Measurements from ENCODE around the gene RARG.
"Not testable (repeated sequence)": the region's sequence is repeated elsewhere in the genome, so short reads cannot be mapped to it uniquely, and the experiment has no call there.

RARG gene

DNA sequence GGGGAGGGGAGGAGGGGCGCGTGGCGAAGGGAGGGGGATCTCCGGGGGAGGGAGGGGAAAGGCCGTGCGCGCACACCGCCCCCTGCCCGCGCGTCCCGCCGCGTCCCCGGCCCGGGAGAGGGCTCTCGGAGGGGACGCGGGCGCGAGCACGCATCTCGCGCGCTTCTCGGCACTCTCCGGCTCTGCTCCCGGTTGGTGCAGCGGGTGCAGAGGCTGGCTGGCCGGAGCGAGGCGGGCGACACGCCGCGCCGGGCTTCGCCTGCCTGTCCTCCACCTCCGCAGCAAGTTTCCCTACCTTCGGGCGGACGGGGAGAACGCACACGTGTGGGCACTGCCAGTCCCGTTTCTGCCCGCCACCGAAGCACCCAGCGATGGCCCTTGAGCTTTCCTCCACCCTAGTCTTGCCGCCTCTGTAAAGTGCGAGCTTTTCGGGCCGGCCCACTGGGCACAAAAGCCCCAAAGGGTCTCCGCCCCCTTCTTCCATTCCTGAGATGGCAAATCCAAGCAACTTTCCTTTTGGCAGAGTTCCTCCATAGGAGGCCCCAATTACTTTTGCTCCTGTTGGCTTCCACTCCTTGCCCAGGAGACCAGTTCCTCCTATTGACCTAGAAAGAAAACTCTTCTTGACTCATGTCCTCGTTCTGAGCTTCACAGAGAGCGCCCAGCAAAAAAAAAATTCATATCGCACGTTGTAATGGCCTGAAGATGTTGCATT is 50.9 kb downstream of the RARG start:
- in situ Hi-C loops (cut with HindIII; ENCODE audit: low pct_ligation_motif_present, low pct_unique_long_range_greater_than_20kb, low sequenced_read_pairs): no loop called here
- DNase-seq: peak; percentile 88

DNA sequence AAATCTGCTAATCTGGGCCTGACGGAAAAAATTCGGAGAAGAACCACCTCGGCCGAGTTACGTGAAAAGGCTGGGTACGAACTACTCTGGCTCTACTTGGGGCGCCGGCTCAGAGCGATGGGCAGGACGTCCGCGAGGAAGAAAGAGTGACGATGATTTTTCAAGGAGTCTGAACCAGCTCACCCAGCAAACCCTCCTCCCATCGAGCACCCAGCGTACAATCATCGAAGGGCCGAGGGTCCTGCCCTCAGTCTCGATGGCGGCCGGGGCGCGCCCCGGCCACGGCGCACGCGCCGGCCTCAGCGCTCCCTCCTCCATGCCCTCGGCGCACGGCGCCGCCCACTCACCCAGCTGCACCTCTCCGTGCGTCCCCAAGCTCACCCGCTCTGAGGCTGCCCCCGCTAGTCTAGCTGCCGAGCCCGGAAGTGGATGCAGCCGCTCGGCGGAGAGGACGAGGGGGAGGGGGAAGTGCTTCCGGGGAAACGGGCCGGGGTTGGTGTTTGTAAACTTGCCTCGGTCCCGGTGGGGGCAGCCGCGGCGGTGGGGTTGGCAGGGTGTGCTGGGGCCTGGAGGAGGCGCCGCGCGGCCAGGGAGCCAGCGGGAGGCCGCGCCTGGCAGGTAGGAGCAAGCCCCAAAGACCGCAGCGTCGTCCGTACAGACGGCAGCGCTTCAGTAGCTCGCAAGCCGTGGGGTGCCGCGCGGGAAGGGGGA is 51.6 kb downstream of the RARG start, which contains the start of the genes CSAD and ZNF740:
TSS of gene CSAD (minus strand) at position 706 of the 711 bp plus-strand sequence. CDS start 7,455 bp downstream, outside the sequence.
TSS of gene ZNF740 (plus strand) at position 503 of the 711 bp plus-strand sequence. CDS start 1,262 bp downstream, outside the sequence.
- in situ Hi-C loops (cut with HindIII; ENCODE audit: low pct_ligation_motif_present, low pct_unique_long_range_greater_than_20kb, low sequenced_read_pairs): no loop called here
- DNase-seq: peak; percentile 100

DNA sequence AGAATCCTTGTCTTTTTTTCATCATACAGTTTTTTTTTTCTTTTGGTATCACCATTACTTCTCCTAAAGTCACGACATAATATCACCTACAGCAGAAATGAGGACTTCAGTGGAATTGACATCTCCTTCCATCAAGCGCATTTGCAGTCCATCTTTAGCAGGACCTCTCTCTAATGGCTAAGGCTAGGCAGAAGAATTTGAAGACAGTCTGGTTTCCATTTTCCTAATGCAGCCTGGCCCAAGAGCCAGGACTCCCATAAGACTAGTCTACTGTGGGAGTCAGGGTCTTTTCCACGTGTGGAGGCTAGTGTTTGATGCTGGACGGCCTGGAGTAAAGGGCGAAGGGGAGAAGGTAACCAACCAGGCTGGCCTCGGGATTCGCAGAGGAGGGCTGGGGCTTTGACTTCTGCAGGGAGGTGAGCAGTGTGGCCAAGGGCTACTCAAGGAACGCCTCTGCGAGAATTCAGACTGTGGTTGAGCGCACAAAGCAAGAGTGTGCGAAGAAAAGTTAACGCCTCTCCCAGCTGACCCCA is 52.3 kb downstream of the RARG start:
- no peak for DNase-seq
- in situ Hi-C loops (cut with HindIII; ENCODE audit: low pct_ligation_motif_present, low pct_unique_long_range_greater_than_20kb, low sequenced_read_pairs): no loop called here

DNA sequence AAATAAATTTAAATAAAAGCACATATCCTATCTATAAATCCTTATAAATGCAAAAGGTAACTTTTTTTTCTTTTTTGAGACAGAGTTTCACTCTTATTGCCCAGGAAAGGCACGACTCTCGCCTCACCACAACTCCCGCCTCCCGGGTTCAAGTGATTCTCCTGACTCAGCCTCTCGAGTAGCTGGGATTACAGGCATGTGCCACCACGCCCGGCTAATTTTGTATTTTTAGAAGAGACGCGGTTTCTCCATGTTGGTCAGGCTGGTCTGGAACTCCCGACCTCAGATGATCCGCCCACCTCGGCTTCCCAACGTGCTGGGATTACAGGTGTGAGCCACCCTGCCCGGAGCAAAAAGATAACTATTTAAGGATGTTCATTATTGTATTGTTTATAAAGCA is 53.2 kb downstream of the RARG start:
- DNase-seq; in situ Hi-C loops (cut with HindIII; ENCODE audit: low pct_ligation_motif_present, low pct_unique_long_range_greater_than_20kb, low sequenced_read_pairs): not testable (repeated sequence)

DNA sequence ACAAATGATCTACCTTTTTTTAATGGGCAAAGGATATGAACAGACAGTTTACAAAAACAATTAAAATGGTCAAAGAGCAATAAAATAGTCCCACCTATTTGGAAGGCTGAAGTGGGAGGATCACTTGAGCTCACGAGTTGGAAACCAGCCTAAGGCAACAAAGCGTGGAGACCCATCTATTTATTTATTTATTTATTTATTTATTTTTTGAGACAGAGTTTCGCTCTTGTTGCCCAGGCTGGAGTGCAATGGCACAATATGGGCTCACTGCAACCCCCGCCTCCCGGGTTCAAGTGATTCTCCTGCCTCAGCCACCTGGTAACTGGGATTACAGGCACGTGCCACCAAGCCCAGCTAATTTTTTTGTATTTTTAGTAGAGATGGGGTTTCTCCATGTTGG is 54.6 kb downstream of the RARG start:
- in situ Hi-C loops (cut with HindIII; ENCODE audit: low pct_ligation_motif_present, low pct_unique_long_range_greater_than_20kb, low sequenced_read_pairs); DNase-seq: not testable (repeated sequence)

DNA sequence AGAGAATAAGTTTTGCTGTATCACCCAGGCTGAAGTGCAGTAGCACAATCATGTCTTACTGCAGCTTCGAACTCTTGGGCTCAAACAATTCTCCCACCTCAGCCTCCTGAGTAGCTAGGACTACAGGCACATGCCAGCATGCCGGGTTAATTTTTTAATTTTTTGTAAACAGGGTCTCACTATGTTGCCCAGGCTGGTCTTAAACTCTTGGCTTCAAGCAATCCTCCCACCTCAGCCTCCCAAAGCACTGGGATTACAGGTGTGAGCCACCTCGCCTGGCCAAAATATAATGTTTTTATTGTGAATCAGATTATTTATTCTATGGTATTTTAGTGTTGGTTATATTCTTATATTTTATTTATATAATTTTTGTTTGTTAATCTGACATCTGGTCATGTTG is 55.3 kb downstream of the RARG start:
- no peak for DNase-seq
- in situ Hi-C loops (cut with HindIII; ENCODE audit: low pct_ligation_motif_present, low pct_unique_long_range_greater_than_20kb, low sequenced_read_pairs): no loop called here

DNA sequence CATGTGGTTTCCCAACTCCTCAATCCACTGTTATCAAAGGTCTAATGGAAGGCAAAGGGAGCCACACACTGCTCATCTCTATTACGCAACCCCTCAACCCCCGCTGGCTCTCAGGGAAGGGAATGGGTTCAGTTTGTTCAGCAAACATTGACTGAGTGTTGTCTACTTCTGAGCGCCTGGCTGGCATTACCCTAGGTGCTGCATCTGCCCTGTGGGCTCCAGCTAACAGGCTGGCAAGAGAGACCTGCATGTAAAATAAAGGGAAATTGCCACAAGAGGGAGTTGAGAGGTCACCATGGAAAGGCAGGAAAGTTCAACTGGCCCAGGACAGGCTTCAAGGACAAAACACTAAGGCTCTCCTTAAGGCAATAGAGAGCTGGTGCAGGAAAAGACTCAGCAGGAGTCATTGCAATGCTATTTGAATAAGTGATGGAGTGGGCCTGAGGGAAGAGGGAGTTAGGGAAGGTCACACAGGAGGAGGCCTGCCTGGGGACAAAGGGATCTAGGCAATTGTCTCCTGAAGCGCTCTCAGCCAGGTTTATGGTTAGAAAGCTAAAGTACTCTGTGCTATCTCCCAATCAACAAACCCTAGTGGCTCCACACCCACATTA is 57.0 kb downstream of the RARG start:
- peak; percentile 77 for DNase-seq
- in situ Hi-C loops (cut with HindIII; ENCODE audit: low pct_ligation_motif_present, low pct_unique_long_range_greater_than_20kb, low sequenced_read_pairs): no loop called here

DNA sequence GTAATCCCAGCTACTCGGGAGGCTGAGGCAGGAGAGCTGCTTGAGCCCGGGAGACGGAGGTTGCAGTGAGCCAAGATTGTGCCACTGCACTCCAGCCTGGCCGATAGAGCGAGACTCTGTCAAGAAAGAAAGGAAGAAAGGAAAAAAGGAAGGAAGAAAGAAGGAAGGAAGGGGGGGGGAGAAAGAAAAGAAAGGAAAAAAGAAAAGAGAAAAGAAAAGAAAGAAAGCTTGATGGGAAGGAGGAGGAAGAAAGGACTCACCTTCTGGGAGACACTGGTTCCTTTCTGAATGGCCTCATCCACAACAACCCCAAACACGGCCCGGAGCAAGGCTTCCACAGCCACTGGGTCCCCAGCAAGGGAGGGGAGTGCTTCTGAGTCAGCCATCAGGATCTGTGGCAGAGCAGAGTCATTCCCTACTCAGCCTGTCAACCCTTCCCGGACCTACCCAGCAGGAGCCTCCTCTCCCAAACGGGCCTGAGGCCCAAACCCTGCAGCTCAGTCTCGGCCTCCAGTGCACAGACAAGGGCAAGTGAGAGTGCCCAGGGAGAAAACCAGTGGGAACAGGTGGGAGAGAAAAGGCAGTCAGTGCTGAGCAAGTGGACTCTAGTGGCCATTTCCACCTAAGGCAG is 58.8 kb downstream of the RARG start:
- DNase-seq: no peak
- in situ Hi-C loops (cut with HindIII; ENCODE audit: low pct_ligation_motif_present, low pct_unique_long_range_greater_than_20kb, low sequenced_read_pairs): no loop called here

DNA sequence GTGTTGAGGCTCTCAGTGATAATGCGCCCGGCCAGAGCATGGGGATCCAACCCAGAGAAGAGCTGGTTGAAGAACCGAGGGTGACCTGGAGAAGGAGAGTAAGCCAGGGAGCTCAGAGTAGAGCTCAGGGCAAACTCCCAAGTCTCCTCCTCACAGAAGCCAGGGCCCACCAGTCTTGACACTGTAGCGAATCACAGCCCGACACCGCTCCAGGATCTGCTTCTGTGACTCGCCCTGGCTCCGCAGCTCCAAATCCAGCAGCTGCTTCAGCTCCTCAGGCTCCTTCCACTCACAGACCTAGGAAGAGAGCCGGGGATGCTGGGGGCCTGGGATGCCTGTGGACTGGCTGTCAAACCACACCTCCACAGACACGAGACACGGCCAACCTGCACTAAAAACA is 59.7 kb downstream of the RARG start:
- DNase-seq: no peak

DNA sequence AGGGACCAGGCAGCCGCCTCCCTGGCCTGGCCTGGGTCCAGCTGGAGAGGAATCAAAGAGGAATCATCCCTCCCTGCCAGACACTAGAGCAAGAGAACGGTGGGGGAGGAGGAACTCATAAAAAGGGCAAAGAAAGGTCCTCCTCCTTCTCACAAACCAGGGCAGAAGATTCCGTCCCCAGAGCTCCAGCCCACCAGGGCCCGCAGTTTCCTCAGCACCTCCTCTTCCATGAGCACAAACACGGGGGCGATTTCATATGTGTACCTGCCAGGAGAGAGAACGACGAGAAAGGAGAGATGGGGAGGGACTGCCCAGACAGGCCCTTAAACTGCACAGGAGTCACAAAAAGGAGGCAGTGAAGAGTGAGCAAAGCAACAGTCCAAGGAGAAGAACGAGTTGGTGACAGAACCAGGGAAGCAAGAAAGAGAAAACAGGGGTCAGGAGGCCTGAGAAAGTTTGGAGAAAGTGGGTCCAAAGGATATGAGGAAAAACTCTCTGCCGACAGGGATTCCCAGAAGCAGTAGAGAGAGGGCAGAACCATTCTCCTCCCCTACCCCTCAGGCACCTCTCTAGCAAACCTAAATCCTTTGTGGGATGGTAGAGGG is 60.2 kb downstream of the RARG start:
- in situ Hi-C loops (cut with HindIII; ENCODE audit: low pct_ligation_motif_present, low pct_unique_long_range_greater_than_20kb, low sequenced_read_pairs): no loop called here
- no peak for DNase-seq

More for the DNA sequence above, 59.7 kb downstream of the RARG start:
- in situ Hi-C loops (cut with HindIII; ENCODE audit: low pct_ligation_motif_present, low pct_unique_long_range_greater_than_20kb, low sequenced_read_pairs): no loop called here

DNA sequence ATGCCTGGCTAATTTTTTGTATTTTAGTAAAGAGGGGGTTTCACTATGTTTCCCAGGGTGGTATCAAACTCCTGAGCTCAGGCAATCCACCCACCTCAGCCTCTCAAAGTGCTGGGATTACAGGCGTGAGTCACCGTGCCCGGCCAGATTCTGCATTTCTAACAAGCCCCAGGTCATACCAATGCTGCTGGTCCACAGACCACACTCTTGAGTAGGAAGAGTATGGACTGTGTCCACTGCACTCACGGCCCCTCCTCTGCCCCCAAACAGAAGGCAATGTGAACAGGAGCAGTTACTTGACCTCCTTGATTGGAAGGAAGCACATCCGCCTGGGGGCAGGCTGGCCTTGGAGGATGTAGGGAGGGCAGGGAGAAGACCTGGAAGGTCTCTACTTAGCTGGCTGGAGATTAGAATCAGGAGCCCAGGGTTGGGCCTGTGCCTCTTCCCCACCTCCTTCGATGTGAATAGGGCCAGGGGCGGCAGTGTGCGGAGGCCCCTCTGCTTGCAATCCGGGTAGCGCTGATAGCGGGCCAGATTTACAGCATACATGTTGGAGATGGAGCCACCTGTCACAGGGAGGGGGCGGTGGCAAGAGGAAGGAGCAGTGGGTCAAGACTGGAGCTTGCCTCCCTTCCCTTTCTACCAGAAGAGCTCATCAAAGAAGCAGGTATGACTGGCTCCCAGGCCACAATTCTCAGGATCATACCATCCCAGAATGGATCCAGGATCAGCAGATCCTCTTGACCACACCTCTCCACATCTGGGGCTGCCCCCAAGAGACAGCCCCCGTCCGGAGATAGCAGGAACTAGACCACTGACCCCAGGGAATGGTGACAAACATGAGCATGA is 60.9 kb downstream of the RARG start:
- in situ Hi-C loops (cut with HindIII; ENCODE audit: low pct_ligation_motif_present, low pct_unique_long_range_greater_than_20kb, low sequenced_read_pairs): no loop called here
- DNase-seq: no peak

DNA sequence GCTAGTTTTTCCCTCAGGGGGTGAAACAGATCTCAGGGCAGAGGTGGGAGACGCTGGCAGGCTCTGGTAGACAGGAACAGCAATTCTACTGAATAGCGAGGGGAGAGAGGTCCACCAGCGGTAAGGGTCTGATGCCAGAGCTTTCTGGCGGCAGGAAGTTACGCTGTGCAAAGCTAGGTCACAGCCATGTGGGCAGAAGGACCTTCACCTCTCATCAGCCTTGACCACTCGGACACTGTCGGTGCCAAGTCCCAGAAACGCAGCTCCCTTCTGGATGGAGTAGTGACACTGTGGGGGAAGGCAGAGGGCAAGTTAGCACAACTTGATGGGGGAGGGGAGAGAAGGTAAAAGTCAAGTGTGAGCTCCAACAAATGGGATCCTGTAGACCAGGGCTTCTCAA is 61.8 kb downstream of the RARG start:
- in situ Hi-C loops (cut with HindIII; ENCODE audit: low pct_ligation_motif_present, low pct_unique_long_range_greater_than_20kb, low sequenced_read_pairs): no loop called here
- DNase-seq: no peak

DNA sequence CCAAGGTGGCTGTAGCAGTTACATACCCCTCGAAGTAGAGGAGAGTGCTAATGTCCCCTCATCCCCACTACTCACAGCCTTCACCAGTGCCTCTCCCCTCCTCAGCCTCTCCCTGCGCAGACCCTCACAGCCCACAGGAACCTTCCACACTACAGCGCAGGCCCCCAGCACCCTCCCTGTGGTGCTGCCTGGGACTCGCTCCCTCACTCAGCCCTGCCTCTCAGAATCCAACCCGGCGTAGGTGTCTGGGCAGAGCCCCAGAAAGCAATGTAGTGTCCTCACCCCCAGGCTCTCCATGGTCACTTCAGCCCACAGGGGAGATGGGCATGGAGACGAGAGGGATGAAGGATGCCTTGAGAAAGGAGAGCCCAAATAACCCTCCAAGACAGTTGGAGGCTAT is 62.4 kb downstream of the RARG start:
- in situ Hi-C loops (cut with HindIII; ENCODE audit: low pct_ligation_motif_present, low pct_unique_long_range_greater_than_20kb, low sequenced_read_pairs): no loop called here
- no peak for DNase-seq

DNA sequence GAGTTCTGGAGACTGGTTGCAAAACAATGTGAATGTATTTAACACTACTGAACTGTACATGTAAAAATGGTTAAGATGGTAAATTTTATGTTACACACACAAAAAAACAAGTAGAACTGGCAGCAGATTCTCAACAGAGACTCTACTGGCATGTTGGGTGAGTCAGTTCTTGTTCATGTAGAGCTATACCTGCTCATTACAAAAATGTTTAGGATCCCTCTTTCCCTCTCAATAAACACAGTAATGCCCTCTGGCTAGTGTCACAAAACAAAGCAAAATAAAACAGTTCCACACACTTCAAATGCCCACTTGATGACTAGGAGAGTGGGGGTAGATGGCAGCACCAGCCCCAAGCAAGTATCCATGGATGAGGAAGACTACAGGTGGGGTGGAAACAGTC is 65.2 kb downstream of the RARG start:
- in situ Hi-C loops (cut with HindIII; ENCODE audit: low pct_ligation_motif_present, low pct_unique_long_range_greater_than_20kb, low sequenced_read_pairs): no loop called here
- DNase-seq: no peak

DNA sequence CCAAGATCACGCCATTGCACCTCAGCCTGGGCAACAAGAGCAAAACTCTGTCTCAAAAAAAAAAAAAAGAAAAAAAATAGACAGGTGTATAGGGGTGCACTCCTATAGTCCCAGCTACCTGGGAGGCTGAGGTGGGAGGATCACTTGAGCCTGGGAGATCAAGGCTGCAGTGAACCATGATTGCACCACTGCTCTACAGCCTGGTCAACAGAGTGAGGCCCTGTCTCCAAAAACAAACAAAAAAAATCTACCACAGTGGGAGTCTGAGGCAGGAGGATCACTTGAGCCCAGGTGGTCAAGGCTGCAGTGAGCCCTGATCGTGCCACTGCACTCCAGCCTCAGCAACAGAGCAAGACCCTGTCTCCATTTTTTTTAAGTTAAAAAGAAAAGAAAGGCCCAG is 69.0 kb downstream of the RARG start:
- DNase-seq; in situ Hi-C loops (cut with HindIII; ENCODE audit: low pct_ligation_motif_present, low pct_unique_long_range_greater_than_20kb, low sequenced_read_pairs): not testable (repeated sequence)

DNA sequence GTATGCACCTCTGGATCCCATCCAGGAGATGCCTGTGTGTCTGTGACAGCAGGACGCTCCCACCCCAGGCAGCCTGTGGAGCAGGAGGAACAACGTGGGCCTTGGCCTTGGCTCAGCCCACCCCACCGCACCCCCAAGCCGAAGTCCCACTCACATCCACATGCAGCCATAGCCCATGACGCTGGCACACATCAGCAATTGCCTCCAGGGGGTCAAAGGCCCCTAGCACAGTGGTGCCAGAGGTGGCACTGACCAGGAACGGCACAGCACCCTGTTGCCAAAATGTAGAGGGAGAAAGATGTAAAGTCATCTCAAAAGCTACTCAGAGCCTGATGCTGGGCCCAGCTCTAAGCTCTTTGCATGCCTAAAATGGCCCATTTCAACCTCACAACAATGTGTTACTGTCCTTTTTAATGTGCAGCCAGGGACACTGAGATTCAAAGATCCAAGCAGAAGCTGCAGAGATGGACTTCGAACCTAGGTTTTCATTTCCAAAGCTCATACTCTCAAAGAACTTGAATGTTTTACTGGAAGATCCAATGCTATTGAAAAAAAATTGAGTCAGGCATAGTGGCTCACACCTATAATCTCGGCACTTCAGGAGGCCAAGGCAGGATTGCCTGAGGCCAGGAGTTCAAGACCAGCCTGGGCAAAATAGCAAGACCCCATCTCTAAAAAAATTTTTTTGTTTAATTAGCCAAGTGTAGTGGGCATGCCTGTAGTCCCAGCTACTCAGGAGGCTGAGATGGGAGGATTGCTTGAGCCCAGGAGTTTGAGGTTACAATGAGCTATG is 70.7 kb downstream of the RARG start:
- in situ Hi-C loops (cut with HindIII; ENCODE audit: low pct_ligation_motif_present, low pct_unique_long_range_greater_than_20kb, low sequenced_read_pairs): no loop called here
- DNase-seq: no peak

DNA sequence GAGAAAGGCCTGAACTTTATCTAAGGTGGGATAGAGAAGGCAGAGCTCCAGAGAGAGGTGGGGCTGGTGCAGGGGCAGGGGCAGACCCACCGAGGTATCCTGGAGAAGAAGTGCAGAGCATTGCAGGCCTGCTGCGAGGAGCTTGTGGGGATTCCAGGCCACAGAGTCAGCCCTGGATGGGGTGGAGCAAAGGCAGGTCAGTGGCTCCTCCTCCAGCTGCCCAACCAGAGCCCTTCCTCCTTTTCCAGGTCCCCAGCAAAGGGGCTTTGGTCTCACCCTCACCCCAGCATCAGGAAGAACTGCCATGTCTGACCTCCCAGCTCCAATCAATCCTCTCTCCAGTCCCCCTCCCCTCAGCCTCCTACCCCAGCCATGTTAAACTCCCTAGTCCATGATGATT is 71.3 kb downstream of the RARG start:
- DNase-seq: no peak
- in situ Hi-C loops (cut with HindIII; ENCODE audit: low pct_ligation_motif_present, low pct_unique_long_range_greater_than_20kb, low sequenced_read_pairs): no loop called here
